GM20431 (cell line): Measurements from ENCODE around the gene C14orf180.
"Not testable (repeated sequence)": the region's sequence is repeated elsewhere in the genome, so short reads cannot be mapped to it uniquely, and the experiment has no call there.

Experiments used
- in situ Hi-C: fragments of 300-500 bp; cut with MseI, MboI; formaldehyde crosslinking; loops from one replicate; pipeline ENCODE4 v1.15.0; 2020; ENCODE audit warnings: low sequenced_read_pairs; ENCODE audit not compliant: unreplicated experiment

Gene C14orf180

DNA sequence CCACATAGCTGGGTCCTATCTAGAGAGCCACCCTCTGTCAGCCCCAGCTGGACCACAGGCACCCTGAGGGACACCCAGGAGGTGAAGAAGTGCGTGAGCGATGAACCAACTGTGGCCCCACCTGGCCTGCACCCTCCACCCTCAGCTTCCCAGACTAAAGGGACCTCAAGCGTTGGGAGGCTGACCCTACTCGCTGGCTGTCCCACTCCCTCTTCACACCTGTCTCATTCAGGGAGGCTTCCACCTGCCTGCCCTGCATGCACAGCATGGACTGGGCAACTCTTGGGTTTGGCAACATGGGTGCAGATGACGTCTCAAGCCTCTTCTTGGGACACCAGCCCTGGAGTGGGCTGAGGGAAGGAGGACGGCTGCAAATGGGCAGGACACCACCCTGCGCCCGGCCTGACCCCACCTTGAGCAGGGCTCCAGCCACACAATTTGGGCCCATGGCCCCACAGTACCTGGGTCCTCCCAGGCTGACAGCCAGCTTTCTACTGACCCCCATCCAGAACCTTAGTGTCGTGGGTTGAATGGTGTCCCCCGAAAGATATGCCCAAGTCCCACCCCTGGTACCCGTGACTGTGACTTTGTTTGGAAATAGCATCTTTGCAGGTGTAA lies 22.9 kb downstream of the C14orf180 start:
- in situ Hi-C loops = no loop called here

DNA sequence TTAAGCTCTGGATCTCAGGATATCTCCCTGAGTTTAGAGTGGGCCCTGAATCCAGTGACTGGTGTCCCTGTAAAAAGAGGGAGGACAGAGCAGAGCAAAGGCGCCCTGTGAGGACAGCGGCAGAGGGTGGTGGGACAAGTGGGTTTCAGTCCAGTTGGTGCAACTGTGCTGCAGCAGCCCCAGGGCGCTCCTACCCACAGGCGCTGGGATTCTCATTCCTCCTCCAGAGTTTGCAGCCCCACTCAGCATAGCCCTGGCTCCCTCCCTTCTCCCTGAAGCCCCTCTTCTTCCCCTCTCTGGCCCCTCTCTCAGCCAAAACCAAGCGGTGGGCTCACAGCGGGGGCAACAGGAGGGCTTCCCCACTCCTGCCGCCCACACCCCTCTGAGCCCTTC lies 23.4 kb downstream of the C14orf180 start:
- in situ Hi-C loops = no loop called here

DNA sequence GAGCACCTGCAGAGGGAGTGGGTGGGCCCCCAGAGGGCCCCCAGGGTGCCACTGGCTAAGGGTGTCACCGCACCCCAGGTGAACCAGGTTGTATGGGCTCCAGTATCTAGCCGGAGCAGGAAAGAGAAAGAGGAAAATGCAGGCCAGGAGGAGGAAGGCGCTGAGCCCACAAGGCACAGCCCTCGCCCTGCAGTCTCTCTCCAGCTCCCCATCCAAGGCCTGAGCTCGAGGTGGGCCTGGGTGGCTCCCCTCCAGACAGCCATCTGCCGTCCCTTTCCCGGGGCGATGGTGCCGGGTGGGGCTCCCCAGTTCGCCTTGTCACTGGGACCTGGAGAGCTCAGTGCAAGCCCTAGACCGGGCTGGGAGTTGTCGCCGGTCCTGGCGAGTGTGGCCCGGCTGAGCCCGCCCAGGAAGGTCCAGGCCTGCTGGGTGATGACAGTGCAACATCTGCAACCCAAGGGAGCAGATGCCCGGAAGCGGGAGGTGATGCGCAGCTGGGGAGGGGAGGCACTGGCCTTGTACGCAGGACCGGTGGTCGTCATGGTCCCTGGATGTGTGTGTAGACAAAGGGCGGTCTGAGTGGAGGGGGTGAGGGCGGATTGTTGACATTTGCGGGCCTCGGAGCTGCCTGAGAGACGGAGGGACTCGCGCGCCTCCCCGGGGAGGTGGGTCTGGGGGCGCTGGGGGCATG lies 24.3 kb downstream of the C14orf180 start:
- in situ Hi-C loops = no loop called here

DNA sequence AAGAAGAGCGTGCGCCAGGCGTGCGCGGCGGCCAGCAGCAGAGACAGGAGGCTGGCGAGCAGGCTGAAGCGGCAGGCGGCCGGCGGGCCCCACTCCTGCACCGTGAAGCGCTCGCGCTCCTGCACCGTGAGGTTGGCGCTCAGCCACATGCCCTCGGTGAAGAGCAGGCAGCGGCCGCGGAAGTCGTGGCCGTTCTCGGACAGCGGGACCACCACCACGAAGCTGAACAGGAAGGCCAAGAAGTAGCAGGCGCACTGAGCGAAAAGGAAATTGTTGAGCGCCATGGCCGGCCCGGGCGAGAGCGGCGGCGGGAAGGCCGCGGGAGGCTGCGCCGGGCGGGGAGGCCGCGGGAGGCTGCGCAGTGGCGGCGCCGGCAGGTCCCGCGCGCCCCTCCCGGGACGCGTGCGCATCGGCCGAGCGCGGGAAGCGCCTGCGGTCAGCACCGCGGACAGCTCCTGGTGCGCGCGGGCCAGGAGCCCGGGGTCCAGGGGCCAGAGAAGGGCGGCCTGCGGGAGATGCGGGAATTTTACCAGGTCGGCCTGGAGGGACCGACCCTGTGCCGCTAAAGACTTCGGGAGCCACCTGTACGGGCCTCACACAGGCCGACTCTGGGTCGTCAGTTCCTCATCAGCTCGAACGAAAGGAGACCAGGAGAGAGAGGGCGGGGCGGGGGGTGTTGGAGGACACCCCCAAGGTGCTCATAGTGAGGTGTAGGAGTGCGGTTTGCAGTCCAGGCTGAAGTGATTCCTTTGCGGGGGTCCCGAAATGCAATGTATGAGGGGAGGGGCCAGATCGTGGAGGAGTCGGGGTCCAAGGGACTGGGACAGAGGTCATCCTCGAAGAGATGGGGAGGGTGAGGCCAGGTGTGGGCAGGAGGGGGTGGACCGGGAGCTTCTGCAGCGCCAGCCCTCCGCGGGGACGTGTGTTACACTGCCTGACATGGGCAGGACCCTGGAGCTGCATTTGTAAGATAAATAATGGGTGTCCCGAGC lies 25.2 kb downstream of the C14orf180 start, which contains the start of gene TMEM179:
Gene TMEM179 (minus strand): TSS at position 315 of the 992 bp plus-strand sequence. CDS start 31 bp downstream, at position 284.
- in situ Hi-C loops = no loop called here

DNA sequence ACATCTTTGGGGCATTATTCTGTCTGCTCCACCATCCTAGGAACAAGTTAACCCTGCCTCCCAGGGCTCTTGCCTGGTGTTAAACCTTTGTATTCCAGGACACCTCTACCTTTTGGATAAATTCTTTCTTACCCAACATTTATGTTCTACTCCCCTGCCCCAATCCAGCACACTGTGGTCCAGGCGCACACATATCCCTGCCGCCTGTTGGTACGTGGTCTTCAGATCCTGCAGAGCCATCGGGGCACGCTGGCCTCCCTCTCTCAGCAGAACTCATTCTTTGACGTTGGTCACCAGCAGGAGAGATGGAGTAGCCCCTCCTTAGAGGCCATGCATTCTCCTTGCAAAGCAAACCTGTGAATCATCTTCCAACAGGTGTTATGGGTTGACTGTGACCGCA lies 30.1 kb downstream of the C14orf180 start:
- in situ Hi-C loops = no loop called here

DNA sequence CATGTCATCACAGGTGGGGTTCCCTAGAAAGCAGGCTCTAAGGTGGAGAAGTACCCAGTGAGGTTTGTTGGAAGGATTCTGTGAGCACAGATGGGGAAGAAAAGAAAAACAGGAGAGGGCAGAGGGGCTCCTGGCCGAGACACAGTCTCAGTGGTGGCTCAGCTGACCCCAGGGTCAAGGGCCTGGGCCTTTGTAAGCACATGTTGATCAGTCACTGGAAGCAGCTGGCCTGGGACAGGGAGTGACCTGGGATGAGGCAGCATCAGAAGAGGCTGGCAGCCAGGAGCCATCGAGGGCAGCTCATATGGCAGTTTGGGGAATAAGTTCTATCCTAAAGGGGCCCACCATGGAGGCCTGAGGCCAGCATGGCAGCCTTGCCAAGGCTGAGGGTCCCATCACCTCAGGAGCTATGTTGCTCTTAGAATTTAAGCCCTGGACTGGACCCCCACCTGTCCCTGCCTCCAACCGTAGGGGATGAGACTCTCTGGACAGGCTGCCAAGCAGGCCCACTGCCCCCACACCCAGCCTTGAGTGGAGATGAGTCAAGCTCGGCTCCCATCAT lies 31.3 kb downstream of the C14orf180 start:
- in situ Hi-C loops = no loop called here

DNA sequence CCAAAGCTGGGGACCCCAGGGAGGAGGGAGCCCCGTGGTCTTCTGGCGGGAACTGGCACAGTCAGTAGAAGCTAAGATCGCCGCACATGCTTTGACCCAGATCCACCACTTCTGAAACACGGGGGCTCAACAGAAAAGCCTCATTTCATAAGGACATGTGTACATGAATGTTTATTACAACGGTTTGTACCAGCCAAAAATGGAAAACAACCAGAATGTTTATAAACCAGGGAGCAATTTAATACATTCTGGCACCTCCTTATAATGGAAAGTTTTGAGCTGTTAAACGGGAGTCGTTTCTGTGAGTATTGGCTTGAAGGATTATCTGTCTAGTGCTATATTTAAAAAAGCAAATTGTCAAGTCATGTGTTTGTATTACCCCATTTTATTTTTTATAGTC lies 32.3 kb downstream of the C14orf180 start:
- in situ Hi-C loops = no loop called here

DNA sequence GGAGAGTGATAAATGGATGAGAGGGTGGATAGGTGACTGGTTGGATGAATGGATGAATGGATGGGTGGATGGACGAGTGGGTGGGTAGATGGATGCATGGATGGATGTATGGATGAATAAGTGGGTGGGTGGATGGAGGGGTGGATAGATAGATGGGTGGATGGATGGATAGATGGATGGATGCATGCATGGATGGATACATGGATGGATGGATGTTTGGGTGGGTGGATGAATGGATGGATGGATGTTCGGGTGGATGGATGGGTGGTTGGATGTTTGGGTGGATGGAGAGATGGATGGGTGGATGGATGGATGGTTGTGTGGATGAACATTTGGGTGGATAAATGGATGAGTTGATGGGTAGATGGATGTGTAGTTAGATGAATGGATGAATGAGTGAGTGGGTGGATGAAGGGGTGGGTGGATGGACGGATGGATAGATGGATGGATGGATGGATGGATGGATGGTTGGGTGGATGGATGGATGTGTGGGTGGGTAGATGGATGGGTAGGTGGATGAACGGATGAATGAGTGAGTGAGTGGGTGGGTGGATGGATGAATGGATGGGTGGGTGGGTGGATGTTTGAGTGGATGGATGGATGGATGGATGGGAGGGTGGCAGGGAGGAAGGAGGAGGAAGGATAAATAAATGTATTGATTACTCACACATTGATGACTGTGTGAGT lies 34.7 kb downstream of the C14orf180 start:
- in situ Hi-C loops = no loop called here

DNA sequence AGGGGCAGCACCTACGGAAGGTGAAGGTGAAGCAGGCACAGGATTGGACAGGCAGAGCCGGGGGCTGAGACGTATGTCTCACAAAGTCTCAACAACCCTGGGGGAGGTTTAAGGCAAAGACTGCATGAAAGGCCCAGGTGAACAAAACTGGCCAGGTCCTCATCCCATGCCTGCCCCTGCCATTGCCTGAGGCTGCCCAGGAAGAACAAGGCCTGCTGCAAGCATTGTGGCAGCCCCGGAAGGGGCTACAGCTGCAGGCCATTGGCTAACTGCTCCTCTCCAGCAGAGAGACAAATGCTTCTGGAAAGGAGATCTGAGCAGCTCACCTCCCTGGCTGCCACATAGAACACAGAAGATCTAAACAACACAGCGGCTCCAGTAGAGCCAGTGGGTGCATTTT lies 45.4 kb downstream of the C14orf180 start:
- in situ Hi-C loops = no loop called here

DNA sequence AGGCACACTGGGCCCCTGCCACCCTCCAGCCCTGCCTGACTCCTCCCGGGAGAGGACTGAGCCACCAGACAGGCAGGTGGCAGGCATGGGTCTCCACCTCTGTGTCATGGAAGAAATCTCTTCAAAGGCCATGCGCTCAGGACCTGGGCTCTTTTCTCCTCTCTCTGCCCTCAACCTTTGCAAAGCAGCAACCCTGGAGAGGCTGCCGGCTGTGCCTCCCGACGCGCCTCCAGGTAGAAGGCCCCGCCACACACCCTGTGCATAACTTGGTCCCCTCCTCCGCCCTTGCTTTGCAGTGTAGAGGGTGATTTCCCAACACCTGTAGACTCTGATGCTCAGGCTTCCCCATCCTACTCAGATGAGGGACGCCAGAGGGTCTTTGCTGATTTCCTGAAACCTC lies 53.2 kb downstream of the C14orf180 start:
- in situ Hi-C loops = no loop called here

DNA sequence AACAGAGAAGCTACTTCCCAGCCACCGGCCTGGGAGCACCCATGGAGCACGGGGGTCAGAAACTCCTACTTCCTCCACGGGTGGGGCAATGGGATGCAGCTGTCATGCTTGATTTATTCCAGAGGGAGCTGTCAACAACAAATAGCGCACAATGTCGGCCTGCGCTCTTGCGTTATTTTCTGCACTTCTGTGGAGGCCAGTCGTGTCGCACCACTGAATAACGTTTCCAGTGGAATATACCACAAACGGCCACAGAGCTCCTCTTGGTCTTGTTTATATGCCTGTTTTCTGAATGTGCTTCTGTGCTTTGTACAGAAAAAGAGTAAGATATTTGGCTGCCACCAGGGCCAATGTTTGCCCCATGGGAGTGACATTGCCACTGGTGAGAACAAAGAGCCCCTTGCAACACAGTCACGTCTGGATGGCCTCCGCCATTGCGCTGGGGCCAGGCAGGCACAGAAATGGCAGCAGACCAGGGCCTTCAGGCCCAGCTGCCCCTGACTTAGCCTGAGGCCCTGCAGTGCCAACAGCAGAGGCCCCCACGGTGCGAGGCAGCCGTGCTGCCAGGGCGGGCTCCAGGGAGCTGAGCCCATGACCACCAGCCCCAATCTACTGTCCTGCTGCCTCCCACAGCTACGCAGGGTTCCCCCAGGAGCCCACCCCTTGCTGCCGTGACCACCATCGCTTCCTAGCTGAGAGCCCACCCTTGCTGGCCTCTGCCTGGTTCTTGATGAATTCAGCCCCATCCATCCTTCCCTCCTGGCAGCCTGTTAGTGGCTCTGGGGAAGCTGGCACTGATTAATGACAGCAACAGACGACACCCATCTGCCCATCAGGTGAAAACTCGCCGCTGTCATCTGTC lies 53.9 kb downstream of the C14orf180 start:
- in situ Hi-C loops = no loop called here

DNA sequence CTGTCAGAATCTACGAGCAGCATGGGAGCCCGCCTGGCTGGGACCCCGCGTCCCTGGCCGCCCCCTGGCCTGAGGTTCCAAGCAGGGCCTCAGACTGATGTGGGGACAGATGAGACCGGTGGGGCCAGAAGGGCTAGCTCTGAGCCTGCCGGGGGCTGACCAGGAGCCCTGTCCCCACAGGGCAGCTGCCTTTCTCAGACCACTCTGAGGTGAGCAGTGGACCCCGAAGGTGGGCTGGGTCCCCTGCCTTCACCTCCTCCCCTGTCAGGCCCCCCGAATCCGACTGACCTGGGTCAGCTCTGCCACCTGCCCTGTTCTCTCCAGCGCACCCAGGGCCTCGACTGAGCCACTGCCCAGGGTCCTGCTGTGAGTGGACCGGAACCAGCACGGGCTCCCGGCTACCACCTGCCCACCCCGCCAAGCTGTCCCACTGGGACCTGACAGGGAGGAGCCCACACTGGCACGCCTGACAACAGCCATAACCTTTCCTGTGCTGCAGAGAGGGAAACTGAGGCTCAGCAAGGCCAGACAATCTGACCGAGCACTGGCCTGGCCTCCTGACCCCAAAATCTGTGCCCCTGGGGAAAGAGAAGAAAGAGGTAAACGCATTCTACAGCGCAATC lies 54.7 kb downstream of the C14orf180 start:
- in situ Hi-C loops = no loop called here

DNA sequence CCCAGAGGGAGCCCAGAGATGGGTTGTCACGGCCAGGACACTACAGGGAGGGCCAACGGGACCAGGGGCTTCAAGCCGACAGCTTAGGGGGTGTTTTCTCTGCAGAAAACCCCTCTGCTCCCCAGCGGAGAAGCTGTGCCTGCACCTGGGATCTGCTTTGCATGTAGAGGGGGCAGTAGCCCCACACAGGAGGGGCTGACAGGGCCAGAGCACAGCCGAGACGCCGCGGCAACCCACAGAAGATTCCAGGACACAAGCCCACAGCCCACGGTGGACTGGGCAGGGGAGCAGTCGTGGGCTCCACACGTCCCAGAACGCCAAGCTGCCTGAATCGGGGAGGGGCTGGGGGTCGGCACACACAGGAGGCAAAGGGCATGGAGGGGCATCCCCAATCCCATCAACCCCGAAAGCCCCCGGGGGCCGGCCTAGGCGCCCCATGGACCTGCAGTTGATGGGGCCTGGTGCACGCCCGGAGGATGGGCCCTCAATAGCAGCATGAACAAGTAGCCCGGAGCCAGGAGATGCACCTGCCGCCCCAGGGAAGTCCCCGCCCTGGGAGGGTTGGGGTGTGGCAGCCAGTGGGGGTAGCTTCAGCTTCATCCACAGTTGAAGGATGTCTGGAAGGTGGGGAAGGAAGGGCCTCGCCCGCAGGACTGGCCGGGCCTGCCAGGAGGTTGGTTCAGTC lies 55.5 kb downstream of the C14orf180 start:
- in situ Hi-C loops = no loop called here

DNA sequence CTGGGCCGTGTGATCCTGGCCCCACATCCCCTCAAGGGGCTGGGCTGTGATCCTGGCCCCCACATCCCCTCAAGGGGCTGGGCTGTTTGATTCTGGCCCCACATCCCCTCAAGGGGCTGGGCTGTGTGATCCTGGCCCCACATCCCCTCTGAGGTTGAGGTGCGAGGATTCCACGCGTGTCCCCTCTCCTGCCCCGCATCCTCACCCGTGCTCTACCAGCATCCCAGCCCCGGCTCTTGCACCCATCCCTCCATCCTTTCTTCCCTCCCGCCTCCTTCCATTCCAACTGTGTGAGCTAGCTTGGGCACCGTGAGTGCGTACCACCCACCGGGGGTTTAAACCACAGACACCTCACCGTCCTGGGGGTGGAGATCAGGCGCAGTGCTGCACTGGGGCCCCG lies 56.2 kb downstream of the C14orf180 start:
- in situ Hi-C loops = no loop called here

DNA sequence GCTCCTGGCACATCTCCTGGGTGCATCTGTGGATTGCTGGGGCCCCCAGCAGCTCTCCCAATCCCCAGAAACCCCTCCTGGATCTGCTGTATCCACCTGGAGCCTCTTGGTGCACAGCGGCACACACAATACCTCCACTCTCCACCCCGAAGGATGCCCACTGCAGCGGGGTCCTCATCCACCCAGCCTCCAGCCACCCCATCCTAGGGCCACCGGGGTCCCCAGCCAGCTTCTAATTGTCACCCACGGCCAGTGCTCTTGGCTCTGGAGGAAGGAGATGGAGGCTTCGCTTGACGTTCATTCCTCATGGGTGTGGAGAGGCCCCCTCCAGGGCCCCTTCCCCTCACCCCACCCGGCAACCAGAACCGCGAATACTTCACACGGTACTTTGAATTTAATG lies 56.6 kb downstream of the C14orf180 start:
- in situ Hi-C loops = no loop called here

DNA sequence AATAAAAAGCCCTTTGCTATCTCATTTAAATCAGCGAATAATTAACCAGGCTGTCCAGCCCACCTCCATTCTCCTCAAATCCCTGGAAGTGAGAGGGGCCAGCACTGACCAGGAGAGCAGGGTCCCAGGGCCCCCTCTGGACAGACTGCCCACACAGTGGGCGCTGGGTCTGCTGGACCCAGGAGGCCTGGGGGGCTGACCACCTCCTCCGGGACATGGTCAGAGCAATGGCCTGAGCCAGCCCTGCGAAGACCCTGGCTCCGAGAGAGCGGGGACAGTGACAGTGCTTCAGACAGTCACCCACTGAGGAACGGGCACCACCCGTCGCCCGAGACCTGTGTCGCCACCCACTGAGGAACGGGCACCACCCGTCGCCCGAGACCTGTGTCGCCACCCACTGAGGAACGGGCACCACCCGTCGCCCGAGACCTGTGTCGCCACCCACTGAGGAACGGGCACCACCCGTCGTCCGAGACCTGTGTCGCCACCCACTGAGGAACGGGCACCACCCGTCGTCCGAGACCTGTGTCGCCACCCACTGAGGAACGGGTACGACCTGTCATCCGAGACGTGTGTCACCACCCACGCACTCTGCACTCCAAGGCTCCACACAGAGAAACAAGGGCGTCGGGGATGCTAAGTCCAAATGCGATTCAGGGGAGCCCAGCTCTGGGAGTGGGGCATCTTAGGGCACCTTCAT lies 57.4 kb downstream of the C14orf180 start:
- in situ Hi-C loops = not testable (repeated sequence)

DNA sequence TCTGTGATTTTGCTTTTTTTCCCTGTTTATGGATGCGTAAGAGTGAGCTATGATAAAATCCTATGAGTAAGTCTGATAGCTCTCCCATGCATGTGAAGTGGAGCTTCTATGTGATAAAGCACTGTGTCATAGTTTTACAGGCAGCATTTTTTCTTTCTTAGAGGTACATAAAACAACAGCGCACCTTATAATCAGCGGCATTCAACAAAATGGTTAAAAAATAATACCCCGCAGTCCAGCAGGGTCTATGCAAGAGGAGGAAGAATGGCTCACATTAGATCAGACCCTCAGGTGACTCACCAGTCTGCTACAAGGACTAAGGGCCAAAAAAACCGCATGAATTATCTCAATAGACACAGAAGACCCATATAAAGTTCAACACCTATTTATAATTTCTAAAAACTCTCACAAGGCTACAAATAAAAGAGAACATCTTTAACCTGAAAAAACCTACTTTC lies 58.0 kb downstream of the C14orf180 start:
- in situ Hi-C loops = no loop called here
